HUES6 (cell line): Measurements from ENCODE around the gene HEBP1.
"Not testable (repeated sequence)": the region's sequence is repeated elsewhere in the genome, so short reads cannot be mapped to it uniquely, and the experiment has no call there.

ENCODE experiments used
- H3K27ac ChIP-seq: 2 replicates; pipeline ENCODE4 v1.7.0; 2013; ENCODE audit warnings: low read depth, mild to moderate bottlenecking, low read length, inconsistent platforms
- H3K27me3 ChIP-seq: 2 replicates; pipeline ENCODE4 v1.6.1; 2013; ENCODE audit warnings: low read length; ENCODE audit not compliant: control insufficient read depth, insufficient read depth
- H3K36me3 ChIP-seq: 2 replicates; pipeline ENCODE4 v1.6.1; 2013; ENCODE audit warnings: low read length; ENCODE audit not compliant: control insufficient read depth, insufficient read depth
- H3K4me1 ChIP-seq: 2 replicates; pipeline ENCODE4 v1.6.1; 2013; ENCODE audit warnings: low read length; ENCODE audit not compliant: control insufficient read depth, insufficient read depth
- H3K4me3 ChIP-seq: 2 replicates; pipeline ENCODE4 v1.5.1; 2013; ENCODE audit warnings: low read depth, low read length
- H3K9ac ChIP-seq: one replicate; pipeline ENCODE4 v1.6.1; 2013; ENCODE audit warnings: mild to moderate bottlenecking, low read length
- H3K9me3 ChIP-seq: 2 replicates; pipeline ENCODE4 v1.6.1; 2013; ENCODE audit warnings: low read depth, low read length; ENCODE audit not compliant: control insufficient read depth, insufficient read depth

The HEBP1 gene

DNA sequence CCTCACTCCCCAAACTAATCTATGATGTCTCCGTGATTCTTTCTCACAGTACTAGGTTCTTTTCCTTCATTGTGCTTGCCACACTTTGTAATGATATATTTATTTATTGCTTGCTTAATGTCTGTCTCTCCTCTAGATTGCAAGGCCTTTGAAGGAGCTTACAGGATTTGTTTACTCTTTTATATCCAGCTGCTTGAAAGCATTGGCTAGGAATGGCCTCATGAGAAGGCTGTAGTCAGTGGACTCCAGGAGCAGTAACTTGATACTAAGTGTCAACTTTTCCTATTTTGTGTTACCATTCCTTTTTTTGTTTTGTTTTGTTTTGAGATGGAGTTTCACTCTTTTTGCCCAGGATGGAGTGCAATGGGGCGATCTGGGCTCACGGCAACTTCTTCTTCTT, 36.8 kb upstream of the HEBP1 start:
- Histone ChIP-seq H3K9ac (no peak overlapping the region), H3K36me3 (no peaks in the 10 kb centered on the region), H3K4me1 (no peaks in the 10 kb centered on the region), H3K27ac (no peak overlapping the region), H3K9me3 (no peaks in the 10 kb centered on the region), H3K27me3 (no peaks in the 10 kb centered on the region), H3K4me3 (no peak overlapping the region)

GRCh38 chr12:13035335-13035734, 35.3 kb upstream of the HEBP1 start:
- H3K9me3 ChIP-seq, H3K27me3 ChIP-seq, H3K27ac ChIP-seq, H3K4me3 ChIP-seq, H3K4me1 ChIP-seq, H3K9ac ChIP-seq, H3K36me3 ChIP-seq: not testable (repeated sequence)

DNA sequence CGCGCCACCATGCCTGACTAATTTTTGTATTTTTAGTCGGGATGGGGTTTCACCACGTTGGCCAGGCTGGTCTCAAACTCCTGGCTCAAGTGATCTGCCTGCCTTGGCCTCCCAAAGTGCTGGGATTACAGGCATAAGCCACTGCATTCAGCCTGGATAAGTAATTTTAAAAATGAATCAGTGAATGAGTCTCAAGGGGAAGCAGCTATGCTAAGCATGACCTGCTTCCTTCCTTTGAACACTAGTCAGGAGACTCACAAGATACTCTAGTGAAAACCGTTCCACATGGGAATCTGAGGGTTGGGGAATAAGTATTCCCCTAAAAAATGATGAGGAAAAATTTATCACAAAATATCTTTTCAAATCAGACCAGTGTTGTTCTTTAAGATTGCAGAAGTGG, 33.4 kb upstream of the HEBP1 start:
- no peak overlapping the region for H3K9ac ChIP-seq
- H3K27ac ChIP-seq: no peak overlapping the region

DNA sequence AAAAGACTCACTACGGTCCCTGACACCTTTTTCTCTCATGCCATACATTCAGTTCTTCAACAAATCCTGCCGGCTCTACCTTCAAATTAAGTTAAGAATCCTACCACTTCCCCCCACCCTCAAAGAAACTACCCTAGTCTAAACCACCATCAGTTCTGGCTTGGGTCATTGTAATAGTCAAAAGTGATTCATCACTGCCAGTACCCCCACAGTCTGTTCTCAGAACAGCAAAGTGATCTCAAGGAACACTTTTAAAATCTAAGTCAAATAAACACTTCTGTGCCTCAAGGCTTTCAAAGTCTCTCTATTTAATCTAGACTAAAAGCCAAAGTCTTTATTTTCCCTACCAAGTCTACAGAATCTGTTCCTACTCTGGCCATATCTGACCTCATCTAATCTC, 32.1 kb upstream of the HEBP1 start:
- H3K9ac ChIP-seq: no peak overlapping the region
- no peak overlapping the region for H3K4me3 ChIP-seq
- no peaks in the 10 kb centered on the region for H3K36me3 ChIP-seq
- H3K9me3 ChIP-seq: no peaks in the 10 kb centered on the region
- H3K27me3 ChIP-seq: no peaks in the 10 kb centered on the region
- no peak overlapping the region for H3K27ac ChIP-seq
- H3K4me1 ChIP-seq: peaks cover 14% of the 10 kb centered on the region; the same call in 1 of the 2 replicates

More for the DNA sequence above, 33.4 kb upstream of the HEBP1 start:
- H3K4me3 ChIP-seq: no peak overlapping the region
- H3K4me1 ChIP-seq: peaks cover 14% of the 10 kb centered on the region; the same call in 1 of the 2 replicates
- H3K27me3 ChIP-seq: no peaks in the 10 kb centered on the region
- H3K36me3 ChIP-seq: no peaks in the 10 kb centered on the region
- H3K9me3 ChIP-seq: no peaks in the 10 kb centered on the region

GRCh38 chr12:13030541-13031291, 30.7 kb upstream of the HEBP1 start:
- Histone ChIP-seq H3K9me3 (no peaks in the 10 kb centered on the region), H3K27ac (no peak overlapping the region), H3K36me3 (no peaks in the 10 kb centered on the region), H3K4me3 (no peak overlapping the region), H3K9ac (no peak overlapping the region), H3K27me3 (no peaks in the 10 kb centered on the region), H3K4me1 (peaks cover 14% of the 10 kb centered on the region; the same call in 1 of the 2 replicates)

DNA sequence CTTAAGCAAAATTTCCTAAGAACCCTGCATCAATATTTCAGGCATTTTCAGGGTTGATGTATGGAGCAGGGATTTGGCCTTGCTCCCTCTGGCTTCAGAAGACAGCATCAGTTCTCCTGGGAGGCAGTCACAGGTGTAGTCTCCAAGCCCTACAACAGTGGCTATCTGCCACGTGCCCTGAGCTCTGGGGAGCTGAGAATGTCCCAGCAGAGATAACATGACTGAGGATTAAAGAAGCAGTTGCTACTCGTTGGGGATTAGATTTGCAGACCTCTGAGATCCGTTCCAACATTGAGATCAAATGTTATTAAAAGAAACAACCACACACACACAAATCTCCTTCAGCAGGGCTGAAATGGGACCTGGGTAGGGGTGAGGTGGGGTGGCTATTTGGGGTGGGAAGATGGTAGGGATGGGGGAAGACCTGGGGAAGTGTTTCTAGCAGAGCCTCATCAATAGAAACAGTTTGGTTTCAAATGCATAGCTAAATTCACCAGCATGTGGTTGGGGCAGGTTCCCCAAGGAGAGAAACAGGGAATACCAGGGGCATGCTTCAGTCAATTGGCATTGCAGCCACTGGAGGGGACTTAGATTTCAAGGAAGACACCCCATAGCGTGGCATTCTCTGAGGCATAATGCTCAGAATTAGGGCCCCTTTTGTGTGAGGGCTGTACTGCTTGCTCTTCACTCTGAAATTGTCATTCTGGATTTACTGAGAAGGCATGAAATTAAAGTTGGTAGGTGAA, 28.9 kb upstream of the HEBP1 start:
- Histone ChIP-seq H3K4me3 (no peak overlapping the region), H3K27me3 (no peaks in the 10 kb centered on the region), H3K27ac (no peak overlapping the region)

DNA sequence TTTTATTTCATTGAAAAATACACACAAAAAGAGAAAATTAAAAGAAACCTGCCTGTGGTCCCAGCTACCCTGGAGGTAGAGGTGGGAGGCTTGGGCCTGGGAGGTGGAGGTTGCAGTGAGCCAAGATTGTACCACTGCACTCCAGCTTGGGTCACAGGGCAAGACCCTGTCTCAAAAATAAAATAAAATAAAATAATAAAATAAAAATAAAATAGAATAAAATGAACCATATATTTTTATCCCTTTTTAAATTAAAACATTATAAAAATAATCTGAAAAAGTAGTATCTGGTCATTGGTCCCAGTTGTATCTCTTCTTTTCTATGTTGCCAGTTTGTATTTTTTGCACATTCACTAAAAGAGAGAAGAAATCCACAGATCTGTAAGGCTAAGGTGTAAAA, 27.4 kb upstream of the HEBP1 start:
- H3K36me3 ChIP-seq: no peaks in the 10 kb centered on the region
- H3K27me3 ChIP-seq: no peaks in the 10 kb centered on the region
- no peak overlapping the region for H3K4me3 ChIP-seq
- H3K9me3 ChIP-seq: no peaks in the 10 kb centered on the region
- H3K27ac ChIP-seq: no peak overlapping the region
- H3K9ac ChIP-seq: no peak overlapping the region
- H3K4me1 ChIP-seq: peaks cover 14% of the 10 kb centered on the region; the same call in 1 of the 2 replicates

More for the DNA sequence above, 28.9 kb upstream of the HEBP1 start:
- Histone ChIP-seq H3K9me3 (no peaks in the 10 kb centered on the region), H3K36me3 (no peaks in the 10 kb centered on the region), H3K4me1 (peaks cover 14% of the 10 kb centered on the region; the same call in 1 of the 2 replicates), H3K9ac (no peak overlapping the region)

DNA sequence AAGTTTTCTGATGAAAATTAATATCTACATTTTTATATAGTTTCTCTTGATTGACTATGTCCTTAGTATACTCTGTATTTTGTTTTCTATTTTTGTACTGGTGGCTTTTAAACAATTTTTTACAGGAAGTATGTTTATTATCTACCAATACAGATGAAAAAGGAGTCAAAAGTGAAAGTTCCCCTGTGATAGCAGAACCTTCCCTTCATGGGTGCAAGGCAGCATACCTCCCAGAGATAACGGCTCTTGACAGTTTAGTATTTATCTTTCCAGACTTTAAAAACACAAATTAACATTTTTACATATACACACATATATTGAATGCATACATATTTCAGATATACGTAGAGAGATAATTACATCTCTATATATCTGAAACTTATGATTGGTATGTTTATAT, 27.0 kb upstream of the HEBP1 start:
- Histone ChIP-seq H3K9ac (no peak overlapping the region), H3K9me3 (no peaks in the 10 kb centered on the region), H3K27ac (no peak overlapping the region), H3K36me3 (no peaks in the 10 kb centered on the region), H3K4me1 (peaks cover 14% of the 10 kb centered on the region; the same call in 1 of the 2 replicates), H3K4me3 (no peak overlapping the region), H3K27me3 (no peaks in the 10 kb centered on the region)

GRCh38 chr12:13026286-13026685, 26.2 kb upstream of the HEBP1 start:
- Histone ChIP-seq H3K36me3 (no peaks in the 10 kb centered on the region), H3K4me3 (no peak overlapping the region), H3K4me1 (peaks cover 14% of the 10 kb centered on the region; the same call in 1 of the 2 replicates), H3K9ac (no peak overlapping the region), H3K27ac (no peak overlapping the region), H3K27me3 (no peaks in the 10 kb centered on the region), H3K9me3 (no peaks in the 10 kb centered on the region)

- Histone ChIP-seq H3K9me3 (no peaks in the 10 kb centered on the region), H3K4me3 (no peak overlapping the region), H3K4me1 (peaks cover 7% of the 10 kb centered on the region; the same call in 1 of the 2 replicates), H3K36me3 (no peaks in the 10 kb centered on the region), H3K9ac (no peak overlapping the region), H3K27ac (no peak overlapping the region), H3K27me3 (no peaks in the 10 kb centered on the region)
These were observed 24.5 kb upstream of the HEBP1 start for GRCh38 chr12:13024531-13024916.

DNA sequence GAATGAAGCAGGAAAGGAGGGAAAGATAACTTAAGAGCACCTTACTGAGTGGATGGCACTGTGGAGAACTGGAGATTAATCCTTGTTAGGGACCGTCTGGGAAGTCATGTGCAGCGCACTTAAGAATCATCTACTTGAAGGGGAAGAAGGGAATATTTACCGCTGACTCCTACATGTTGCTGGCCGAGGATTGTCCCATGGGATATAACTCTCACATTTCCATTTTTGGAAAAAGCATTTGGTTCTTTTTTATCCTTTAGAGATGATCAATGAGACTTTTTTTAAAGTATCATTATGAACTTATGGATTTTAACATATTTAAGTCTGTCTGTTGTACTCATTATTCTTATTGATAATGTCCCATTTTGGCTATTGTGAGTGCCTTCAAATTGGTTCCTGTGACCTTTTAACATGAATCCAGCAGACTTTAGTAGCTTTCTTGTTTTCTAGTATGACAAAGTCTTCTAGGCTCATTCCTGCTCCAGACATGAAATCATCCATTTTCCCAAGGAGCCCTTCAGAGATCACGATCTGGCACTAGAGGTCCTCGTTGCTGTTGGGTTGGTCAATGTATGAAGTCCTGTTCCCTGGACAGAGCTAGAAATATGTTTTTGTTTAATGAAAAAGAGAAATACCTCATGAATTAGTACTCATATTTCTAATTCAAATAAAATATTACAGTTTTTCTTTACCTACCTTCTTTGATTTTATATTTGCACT, 23.9 kb upstream of the HEBP1 start:
- no peak overlapping the region for H3K27ac ChIP-seq
- H3K4me1 ChIP-seq: peaks cover 2% of the 10 kb centered on the region; the same call in 1 of the 2 replicates
- H3K9me3 ChIP-seq: no peaks in the 10 kb centered on the region
- no peak overlapping the region for H3K4me3 ChIP-seq
- H3K9ac ChIP-seq: no peak overlapping the region
- no peaks in the 10 kb centered on the region for H3K27me3 ChIP-seq
- no peaks in the 10 kb centered on the region for H3K36me3 ChIP-seq
